Myocyte (in vitro differentiated cells): Measurements from ENCODE around the gene HLA-DQB1. TPM values are rescaled to one million over a fixed set of nuclear protein-coding genes. Genes with fewer than 3 reads are reported as not detected.
"Not testable (repeated sequence)": the region's sequence is repeated elsewhere in the genome, so short reads cannot be mapped to it uniquely, and the experiment has no call there.

Experiments
- DNase-seq: peaks from one replicate; pipeline ENCODE4 v3.0.0-alpha.2; 2012; ENCODE audit warnings: low read depth
- total RNA-seq: library from RNA; depleted of rRNA; stranded (reverse); fragments of >200 nt; gene quantifications from 2 replicates; pipeline ENCODE4 v1.2.3, GENCODE V29; 2014

Gene HLA-DQB1
- total RNA-seq, 1 donor from 2014 or later, result not detected

DNA sequence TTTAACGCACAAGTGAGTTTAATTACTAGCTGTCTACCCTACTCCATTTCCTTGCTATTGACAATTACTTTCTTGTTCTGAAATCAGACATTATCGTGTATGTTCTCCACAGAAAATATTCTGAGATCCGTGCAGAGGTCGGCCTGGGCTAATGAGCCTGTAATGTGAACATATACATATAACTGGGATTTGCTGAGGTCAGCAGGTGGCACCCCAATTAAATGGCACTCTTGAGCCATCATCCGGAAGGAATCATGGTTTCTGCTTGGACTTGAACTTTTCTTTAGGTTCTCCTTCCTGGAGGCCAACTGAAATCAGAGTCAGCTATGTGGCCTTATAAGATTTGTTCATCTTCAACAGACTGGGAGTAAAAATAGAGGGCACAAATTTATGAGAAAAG lies 3.6 kb downstream of the HLA-DQB1 start:
- DNase-seq, result no peak

DNA sequence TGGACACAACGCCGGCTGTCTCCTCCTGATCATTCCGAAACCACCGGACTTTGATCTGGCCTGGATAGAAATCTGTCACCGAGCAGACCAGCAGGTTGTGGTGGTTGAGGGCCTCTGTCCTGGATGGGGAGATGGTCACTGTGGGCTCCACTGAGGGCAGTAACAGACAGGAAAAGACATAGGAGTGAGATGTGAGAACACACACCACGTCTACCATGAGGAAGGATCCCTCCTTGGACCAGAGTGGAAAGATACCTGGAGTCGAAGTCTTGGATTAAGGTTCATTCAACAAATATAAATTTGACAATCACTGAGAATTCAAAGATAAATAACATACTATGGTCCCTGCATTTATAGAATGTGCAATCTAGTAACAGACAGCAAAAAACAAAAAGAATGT lies 4.4 kb downstream of the HLA-DQB1 start:
- no peak for DNase-seq

DNA sequence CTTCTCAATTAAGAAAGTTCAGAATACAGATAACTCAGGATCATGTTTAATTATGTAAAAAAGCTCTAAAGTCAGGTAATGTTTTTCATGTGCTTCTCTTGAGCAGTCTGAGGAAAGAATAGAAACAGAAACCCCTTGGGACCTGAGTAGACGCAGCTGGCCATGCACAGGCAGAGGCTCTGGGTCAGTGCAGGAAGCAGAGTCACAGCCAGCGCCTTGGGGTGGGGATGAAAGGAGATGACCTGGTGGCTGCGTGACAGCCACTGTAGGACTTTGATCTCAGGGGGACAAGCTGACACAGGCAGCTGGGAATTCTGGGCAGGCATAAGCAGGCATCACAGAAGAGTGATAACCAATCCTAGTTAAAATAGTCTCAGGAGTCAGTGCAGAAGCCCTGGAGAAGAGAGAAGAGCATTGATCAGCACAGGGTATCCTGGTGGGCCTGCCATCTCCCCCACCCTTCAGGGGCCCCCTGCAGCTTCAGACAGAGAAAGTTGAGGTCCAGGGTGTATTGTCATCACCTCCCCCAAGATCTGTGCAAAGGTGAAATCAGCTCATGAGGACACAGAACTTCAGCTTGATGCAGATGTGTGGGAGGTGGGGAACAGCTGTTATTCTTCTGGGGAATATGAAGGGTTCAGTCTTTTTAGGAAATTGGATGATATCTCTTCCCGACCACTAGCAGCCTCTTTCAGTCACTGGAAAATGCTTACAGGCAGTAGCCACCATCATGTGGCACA lies 6.4 kb downstream of the HLA-DQB1 start:
- DNase-seq, result no peak

DNA sequence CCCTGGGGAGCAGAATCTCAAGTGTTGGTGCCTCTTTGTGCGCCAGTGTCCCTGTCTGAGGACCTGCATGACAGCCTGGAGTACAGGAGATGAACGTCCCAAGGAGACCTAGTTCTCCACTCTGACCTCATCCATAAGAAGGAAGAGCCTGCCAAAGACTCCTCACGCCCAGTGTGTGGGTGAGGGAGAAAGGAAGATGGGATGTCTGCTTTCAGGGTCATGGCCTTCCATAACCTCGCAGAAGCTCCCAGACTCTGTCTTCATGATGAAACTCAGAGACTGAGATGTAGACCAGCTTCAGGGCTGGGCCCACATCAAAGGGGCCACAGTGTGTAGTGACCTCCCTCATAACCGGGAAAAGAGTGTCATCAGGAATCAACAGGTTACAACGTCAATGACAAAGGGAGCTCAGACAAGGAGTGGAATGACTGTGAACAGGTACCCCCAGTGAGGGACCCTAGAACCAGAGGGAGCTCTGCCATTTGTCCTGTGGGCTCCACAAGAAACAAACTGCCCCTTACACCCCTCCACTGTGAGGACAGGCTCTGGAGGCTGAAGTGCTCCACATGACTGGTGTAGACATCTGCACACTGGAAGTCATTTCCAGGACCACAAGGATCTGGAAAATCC lies 8.1 kb downstream of the HLA-DQB1 start:
- no peak for DNase-seq

DNA sequence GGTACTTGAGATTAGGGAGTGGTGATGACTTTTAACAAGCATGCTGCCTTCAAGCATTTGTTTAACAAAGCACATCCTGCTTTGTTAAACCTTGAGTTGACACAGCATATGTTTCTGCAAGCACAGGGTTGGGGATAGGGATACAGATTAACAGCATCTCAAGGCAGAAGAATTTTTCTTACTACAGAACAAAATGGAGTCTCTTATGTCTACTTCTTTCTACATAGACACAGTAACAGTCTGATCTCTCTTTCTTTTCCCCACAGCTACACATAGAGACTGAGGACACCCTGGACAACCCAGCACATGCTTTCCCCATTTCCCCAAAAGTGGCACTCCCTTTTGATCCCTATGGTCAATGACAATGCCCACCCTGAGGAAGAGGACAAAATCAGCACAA lies 8.6 kb downstream of the HLA-DQB1 start:
- not testable (repeated sequence) for DNase-seq

DNA sequence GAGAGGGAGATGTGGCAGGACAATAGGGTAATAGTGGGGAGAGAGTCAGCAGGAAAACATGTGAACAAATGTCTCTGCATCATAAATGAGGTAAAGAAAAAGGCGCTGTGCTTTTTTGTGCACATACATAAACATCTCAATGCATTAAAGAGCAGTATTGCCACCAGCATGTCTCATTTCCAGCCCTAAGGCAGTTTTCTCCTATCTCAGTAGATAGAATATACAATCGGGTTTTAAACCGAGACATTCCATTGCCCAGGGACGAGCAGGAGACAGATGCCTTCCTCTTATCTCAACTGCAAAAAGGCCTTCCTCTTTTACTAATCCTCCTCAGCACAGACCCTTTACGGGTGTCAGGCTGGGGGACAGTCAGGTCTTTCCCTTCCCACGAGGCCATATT lies 9.1 kb downstream of the HLA-DQB1 start:
- not testable (repeated sequence) for DNase-seq

DNA sequence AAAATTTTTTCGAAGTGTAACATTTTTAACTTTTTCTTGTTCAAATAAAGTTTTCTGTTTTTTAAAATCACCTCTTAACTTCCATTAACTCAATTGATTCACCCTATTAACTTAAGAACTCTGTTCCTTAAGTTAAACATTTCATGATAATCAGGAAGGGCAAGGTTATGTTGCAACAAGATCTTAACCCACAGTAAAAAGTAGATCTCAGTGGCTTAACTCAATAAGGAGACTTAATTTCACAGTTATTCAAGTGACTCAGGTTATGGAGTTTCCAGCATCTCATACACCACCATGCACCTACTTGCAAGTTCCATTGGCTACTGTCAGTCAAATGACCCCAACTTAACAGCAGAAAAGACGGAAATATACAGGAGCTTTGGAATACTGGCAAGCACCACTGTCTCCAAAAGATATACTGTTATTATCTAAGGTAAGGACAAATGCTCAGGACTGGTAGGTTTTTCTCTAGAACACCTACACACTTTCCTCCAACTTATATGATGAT lies 11.2 kb downstream of the HLA-DQB1 start:
- no peak for DNase-seq

DNA sequence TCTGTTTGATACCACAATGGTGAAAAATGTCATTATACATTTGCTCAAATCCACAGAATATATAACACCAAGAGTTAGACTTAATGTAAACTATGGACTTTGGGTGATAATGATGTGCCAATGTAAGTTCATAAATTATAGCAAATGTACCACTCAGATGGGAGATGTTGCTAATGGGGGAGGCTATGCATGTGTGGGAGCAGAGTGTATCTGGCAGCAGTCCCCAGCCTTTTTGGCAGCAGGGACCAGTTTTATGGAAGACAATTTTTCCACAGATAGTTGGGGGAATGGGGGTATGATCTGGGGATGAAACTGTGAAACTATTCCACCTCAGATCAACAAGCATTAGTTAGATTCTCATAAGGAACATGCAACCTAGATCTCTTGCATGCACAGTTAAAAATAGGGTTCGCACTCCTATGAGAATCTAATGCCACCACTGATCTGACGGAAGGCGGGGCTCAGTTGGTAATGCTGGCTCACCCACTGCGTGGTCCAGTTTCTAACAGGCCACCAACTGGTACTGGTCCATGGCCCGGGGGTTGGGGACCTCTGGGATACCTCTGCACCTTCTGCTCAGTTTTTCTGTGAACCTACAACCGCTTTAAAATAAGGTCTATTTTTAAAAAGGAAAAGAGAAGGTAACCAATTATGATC lies 21.3 kb downstream of the HLA-DQB1 start:
- no peak for DNase-seq

DNA sequence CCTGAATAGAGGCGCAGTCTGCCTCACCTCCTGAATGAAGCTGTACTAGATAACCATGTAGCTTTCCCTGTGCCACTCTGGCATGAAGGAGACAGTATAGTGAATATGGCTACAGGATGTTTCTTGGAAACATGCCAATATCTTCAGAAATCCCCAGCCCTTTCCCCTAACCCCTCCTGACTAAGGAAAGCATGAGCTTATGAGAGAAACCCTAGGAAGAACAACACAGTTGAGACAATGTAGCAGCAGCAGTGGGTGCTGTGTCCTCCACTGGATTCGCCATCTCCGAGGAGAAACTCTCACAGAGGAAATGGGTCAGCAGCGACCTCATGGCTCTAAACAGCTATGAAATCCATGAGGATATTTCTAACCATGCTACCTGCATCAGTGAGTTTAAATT lies 22.6 kb downstream of the HLA-DQB1 start:
- no peak for DNase-seq

DNA sequence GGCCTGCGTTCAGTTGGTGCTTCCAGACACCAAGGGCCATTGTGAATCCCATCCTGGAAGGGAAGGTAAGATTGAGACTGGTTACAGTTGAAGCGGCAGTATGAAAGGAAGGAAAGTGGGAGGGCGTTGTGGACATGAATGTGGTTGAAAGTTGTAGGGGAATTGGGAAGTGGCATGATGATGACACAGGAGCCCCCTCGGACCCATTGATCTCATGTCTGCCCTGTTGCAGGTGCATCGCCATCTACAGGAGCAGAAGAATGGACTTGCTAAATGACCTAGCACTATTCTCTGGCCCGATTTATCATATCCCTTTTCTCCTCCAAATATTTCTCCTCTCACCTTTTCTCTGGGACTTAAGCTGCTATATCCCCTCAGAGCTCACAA lies 23.7 kb downstream of the HLA-DQB1 start:
- no peak for DNase-seq

DNA sequence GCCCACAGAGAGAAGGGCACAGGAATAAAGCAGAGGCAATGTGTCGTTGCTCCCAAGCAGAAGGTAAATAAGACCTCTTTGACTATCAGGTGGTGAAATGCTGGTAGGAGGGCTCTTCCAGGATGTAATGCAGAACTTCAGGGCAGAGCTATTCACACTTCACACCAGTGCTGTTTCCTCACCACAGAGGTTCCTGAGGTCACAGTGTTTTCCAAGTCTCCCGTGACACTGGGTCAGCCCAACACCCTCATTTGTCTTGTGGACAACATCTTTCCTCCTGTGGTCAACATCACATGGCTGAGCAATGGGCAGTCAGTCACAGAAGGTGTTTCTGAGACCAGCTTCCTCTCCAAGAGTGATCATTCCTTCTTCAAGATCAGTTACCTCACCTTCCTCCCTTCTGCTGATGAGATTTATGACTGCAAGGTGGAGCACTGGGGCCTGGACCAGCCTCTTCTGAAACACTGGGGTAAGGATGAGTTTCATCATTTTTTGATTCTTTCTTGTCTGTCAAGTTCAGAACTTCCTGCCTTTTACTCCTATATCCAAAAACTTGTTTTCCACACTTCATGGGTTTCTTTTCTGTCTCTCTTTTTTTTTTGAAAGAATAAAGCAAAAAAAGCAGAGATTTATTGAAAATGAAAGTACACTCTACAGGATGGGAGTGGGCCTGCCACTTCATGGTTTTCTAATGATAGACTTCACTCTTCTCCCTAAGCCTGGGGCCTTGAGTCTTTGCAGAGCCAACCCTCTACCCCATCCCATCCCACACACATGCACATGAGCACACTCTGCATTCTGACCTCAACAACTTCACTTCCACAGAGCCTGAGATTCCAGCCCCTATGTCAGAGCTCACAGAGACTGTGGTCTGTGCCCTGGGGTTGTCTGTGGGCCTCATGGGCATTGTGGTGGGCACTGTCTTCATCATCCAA lies 24.4 kb downstream of the HLA-DQB1 start:
- DNase-seq, result not testable (repeated sequence)

DNA sequence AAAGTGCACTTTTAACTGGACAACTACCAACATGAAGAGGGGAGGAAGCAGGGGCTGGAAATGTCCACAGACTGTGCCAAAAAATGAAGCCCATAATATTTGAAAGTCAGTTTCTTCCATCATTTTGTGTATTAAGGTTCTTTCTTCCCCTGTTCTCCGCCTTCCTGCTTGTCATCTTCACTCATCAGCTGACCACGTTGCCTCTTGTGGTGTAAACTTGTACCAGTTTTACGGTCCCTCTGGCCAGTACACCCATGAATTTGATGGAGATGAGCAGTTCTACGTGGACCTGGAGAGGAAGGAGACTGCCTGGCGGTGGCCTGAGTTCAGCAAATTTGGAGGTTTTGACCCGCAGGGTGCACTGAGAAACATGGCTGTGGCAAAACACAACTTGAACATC lies 25.3 kb downstream of the HLA-DQB1 start:
- DNase-seq, result no peak

DNA sequence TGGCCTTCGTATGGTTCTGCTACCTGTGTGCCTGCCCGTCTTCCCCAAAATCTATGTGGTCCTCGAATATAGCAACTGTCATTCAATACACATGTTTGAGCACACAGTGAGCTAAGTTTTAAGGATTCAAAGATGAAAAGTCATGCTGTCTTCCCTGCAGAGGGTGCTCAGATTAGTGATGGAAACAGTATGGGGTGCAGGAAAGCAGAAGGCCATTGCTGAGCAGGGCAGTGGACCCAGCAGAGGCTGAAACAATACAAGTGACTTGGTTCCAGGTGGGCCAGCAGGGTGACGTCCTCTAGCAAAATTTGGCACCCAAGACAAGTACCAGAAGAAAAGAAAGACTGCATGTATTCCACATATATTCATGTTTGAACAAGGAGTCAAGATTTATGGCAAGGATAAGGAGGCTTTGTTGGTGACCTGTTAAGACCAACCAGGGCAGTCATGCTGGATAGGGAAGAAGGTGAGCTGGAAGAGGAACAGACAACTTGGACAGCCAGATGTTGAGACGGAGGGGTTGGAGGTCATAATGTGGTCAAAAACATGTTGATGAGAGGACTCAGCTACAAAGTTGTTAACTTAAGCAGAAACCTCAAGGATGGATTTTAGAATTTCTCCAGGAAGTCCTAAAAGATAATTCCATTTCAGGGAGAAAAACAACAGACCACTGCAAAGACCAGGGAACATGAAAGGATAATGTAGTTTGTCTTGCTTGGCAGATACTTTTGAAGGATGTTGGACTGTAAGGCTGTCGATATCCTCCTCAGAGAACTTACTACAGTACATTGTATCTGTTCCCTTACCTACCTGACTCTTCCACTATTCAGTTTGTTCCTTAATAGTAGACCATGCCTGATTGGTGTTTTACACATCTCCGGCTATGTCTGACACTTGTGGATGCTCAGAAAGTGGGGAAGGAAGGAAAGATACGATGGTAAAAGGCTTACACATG lies 26.7 kb downstream of the HLA-DQB1 start:
- DNase-seq, result no peak

DNA sequence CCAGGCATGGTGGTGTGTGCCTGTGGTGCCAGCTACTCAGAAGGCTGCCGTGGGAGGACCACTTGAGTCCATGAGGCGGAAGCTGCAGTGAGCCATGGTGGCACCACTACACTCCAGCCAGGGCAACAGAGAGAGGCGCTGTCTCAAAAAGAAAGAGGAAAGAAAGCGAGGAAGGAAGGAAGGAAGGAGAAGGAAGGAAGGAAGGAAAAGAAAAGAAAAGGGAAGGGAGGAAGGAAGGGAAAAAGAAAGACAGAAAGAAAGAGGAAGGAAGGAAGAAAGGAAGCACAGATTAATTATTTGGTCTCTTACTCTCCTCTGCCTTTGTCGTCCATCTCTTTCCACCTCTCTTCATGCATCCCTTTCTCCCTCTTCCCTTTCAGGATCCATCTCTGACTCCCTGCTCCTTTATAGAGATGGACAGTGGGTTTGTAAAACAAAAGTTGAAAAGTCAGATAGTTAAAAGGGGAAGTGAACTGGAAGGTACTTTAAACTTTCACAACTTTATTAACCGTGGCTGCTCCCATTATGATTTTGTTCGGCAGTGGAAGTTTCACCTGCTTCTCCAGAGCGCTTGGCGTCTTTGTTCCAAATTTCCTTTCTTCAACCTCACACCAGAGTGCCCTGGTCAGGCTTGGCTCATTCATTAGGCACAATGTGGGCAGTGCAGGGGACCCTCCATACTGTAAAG lies 27.8 kb downstream of the HLA-DQB1 start:
- no peak for DNase-seq

DNA sequence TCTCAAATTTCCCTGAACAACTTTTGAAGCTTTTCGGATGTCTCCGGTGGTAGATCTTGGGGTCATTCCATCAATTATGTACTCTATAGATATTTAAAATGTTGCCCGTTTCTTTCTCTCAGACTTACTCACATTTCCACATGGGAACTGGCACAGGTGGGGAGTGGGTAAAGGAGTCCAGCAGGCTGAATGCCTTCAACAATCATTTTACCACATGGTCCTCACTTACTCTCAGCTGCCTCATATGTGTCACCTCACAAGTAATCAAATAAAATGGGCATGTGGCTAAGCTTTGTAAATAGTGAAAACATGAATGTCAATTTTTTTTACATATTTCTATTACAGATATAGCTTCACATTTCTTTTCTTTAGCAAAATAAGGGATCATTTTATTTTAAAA lies 28.6 kb downstream of the HLA-DQB1 start:
- DNase-seq, result no peak

DNA sequence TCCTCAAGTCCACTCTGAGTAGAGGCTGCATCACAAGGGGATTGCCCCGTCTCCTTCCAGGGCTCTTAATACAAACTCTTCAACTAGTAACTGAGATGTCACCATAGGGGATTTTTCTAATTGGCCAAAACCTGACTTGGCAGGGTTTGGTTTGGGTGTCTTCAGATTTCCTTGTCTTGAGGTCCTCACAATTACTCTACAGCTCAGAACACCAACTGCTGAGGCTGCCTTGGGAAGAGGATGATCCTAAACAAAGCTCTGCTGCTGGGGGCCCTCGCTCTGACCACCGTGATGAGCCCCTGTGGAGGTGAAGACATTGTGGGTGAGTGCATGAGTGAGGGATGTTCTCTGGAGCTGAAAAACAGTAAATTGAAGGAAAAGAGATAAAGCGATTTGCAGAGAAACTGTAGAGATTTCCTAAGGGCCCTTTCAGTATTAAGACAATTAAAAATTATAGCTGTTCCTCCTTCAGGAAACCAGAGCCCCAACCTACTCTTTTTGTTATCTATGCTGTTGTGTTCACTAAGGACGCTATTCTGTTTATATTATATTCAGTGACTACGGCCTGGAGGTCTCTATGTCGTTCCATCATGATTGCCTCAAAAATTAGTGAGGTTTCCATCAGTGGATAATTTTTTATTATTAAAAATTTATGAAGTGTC lies 29.1 kb downstream of the HLA-DQB1 start, which contains the start of gene HLA-DQA1:
Gene HLA-DQA1 (plus strand): TSS at position 188 of the 662 bp plus-strand sequence. CDS start 53 bp downstream, at position 241.
- no peak for DNase-seq

DNA sequence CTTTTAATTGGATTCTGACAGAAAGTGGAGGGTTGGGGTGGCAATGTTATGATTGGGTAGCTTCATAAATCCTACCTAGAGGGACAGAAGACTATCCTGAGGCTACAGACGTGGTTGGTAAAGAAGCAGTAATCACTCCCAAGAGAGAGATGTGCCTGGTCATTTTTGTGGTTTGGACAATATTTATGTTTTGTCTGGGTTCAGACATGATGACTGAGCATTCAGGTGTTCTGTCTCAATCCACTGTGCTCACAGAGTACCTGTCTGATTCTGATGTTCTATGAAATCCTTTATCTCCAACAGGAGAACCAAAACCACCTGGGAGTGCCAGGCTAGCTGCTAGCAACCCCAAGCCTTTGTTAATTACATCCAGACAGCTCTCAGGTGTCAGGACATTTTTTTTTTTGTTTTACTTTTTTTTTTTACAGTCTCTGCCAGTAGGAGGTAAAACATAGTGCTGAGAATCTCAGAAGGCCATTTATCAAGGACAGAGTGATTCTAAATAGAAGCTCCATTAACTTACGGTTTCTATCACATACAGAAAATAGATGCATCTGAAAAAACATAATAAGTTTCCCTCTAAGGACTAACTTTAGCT lies 30.8 kb downstream of the HLA-DQB1 start:
- no peak for DNase-seq

DNA sequence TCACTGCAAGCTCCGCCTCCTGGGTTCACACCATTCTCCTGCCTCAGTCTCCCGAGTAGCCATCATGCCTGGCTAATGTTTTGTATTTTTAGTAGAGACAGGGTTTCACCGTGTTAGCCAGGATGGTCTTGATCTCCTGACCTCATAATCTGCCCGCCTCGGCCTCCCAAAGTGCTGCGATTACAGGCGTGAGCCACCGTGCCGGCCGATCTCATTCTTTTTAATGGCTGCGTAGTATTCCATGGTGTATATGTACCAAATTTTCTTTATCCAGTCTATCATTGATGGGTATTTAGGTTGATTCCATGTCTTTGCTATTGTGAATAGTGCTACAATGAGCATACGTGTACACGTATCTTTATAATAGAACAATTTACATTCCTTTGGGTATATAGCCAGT lies 36.7 kb downstream of the HLA-DQB1 start:
- DNase-seq, result not testable (repeated sequence)
